ENCODE data around the gene THYN1.

The THYN1 gene

GRCh38 chr11:134200688-134201087 is 52.5 kb downstream of the THYN1 start:
- POLR2A ChIA-PET, result no interaction called here
- CTCF ChIA-PET, result interaction anchor here (1.0 to 1.1 kb wide), 2 partner anchors 75 to 155 kb away, joined by 3 read pairs; partner anchors contain the start of gene GLB1L3
- TF ChIP-seq CTCF (IDR thresholded peaks at IDR 0.05; ENCODE audit: control extremely low read depth, extremely low read depth, low read depth, missing control alignments), result no peak
- DNase-seq (ENCODE audit: extremely low spot score), result no peak

DNA sequence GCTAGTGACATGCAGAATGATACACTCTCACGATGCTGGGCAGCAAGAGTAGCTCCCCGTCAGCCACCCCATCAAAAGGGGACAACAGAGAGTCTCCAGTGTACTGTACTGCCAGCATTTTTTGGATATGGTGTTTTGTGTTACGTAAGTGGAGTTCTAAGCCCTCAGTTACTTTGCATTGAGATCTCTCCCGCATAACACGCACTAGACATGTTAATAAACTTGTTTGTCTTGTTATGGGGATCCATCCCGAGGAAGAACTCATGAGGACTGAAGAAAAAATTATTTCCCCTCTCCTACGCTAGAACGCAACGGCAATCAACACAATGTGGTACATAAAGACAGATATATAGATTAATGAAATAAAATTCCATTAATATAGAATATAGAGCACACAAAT is 53.6 kb downstream of the THYN1 start:
- ChIA-PET POLR2A (no interaction called here), CTCF (interaction anchor here (1.0 to 2.7 kb wide), 4 partner anchors 9 to 156 kb away, joined by 3 to 12 read pairs (median 3); partner anchors contain the start of genes ACAD8 and THYN1)
- no peak for TF ChIP-seq CTCF (IDR thresholded peaks at IDR 0.05; ENCODE audit: control extremely low read depth, extremely low read depth, low read depth, missing control alignments)
- no peak for DNase-seq (ENCODE audit: extremely low spot score)

Measured in GM10248 (cell line).